Glutamatergic neuron (in vitro differentiated cells): Measurements from ENCODE around the gene PELI1. TPM values are rescaled to one million over a fixed set of nuclear protein-coding genes. Genes with fewer than 3 reads are reported as not detected.
"Not testable (repeated sequence)": the region's sequence is repeated elsewhere in the genome, so short reads cannot be mapped to it uniquely, and the experiment has no call there.

Source experiments
- DNase-seq: peaks from one replicate; pipeline ENCODE4 v3.0.0; 2022
- H3K27ac Mint-ChIP-seq: one replicate; pipeline ENCODE4 v1.8.0; 2020; ENCODE audit warnings: mild to moderate bottlenecking, mixed read lengths, inconsistent platforms; ENCODE audit not compliant: unreplicated experiment
- H3K27me3 Mint-ChIP-seq: one replicate; pipeline ENCODE4 v1.8.0; 2020; ENCODE audit warnings: mild to moderate bottlenecking, moderate library complexity, mixed read lengths, inconsistent platforms; ENCODE audit not compliant: unreplicated experiment
- H3K36me3 Mint-ChIP-seq: one replicate; pipeline ENCODE4 v1.8.0; 2020; ENCODE audit warnings: mild to moderate bottlenecking, mixed read lengths, inconsistent platforms; ENCODE audit not compliant: unreplicated experiment
- H3K4me1 Mint-ChIP-seq: one replicate; pipeline ENCODE4 v1.8.0; 2020; ENCODE audit warnings: mild to moderate bottlenecking, low read depth, mixed read lengths, inconsistent platforms; ENCODE audit not compliant: unreplicated experiment
- H3K4me3 Mint-ChIP-seq: one replicate; pipeline ENCODE4 v1.8.0; 2020; ENCODE audit warnings: mild to moderate bottlenecking, mixed read lengths, inconsistent platforms; ENCODE audit not compliant: unreplicated experiment
- H3K9me3 Mint-ChIP-seq: one replicate; pipeline ENCODE4 v1.8.0; 2020; ENCODE audit warnings: mild to moderate bottlenecking, moderate library complexity, mixed read lengths, inconsistent platforms; ENCODE audit not compliant: unreplicated experiment
- total RNA-seq: library from RNA; stranded (reverse); fragmentation: NEBNext Ultra II Directional; extraction: Animal tissue kit (Norgen Biotek cat#: 25700); gene quantifications from one replicate; pipeline ENCODE4 v1.2.1, GENCODE V29; 2021; ENCODE audit not compliant: unreplicated experiment
- TF ChIP-seq, protein P1 (sequence below): fragments of 200-600 bp; sonication (generic); IDR thresholded peaks from one replicate; pipeline ENCODE4 v1.5.0; 2021; ENCODE audit not compliant: partially characterized antibody, unreplicated experiment

Gene PELI1
- total RNA-seq, 1 donor from 2014 or later: 58.2 TPM

DNA sequence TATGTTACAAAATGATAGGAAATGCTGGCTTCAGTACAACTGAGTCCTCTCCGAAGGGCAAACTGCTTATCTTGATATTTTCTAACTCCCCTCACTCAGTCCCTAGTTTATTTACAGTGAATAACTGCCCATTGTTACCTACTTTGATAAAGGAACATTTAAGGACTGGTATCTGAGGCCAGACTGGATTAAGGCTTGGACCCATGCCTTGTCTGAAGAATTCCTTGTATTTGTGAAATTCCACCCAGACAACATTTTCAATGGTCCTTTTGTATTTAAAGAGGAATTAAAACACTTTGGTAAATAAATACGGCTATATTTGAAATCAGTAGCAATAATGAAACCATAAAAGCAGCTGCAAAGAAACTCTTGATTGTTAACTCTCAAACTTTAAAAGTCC is 58.3 kb downstream of the PELI1 start:
- peaks cover under 1% of the 10 kb centered on the region for H3K36me3 Mint-ChIP-seq
- peaks cover 2% of the 10 kb centered on the region for H3K9me3 Mint-ChIP-seq
- H3K4me3 Mint-ChIP-seq: no peak overlapping the region
- H3K27me3 Mint-ChIP-seq: no peaks in the 10 kb centered on the region
- TF ChIP-seq, protein P1, sequence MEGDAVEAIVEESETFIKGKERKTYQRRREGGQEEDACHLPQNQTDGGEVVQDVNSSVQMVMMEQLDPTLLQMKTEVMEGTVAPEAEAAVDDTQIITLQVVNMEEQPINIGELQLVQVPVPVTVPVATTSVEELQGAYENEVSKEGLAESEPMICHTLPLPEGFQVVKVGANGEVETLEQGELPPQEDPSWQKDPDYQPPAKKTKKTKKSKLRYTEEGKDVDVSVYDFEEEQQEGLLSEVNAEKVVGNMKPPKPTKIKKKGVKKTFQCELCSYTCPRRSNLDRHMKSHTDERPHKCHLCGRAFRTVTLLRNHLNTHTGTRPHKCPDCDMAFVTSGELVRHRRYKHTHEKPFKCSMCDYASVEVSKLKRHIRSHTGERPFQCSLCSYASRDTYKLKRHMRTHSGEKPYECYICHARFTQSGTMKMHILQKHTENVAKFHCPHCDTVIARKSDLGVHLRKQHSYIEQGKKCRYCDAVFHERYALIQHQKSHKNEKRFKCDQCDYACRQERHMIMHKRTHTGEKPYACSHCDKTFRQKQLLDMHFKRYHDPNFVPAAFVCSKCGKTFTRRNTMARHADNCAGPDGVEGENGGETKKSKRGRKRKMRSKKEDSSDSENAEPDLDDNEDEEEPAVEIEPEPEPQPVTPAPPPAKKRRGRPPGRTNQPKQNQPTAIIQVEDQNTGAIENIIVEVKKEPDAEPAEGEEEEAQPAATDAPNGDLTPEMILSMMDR: no peak
- H3K27ac Mint-ChIP-seq: no peak overlapping the region
- H3K4me1 Mint-ChIP-seq: peaks cover 9% of the 10 kb centered on the region
- no peak for DNase-seq

- Mint-ChIP-seq H3K4me1 (peaks cover 2% of the 10 kb centered on the region), H3K36me3 (no peaks in the 10 kb centered on the region), H3K27ac (no peak overlapping the region), H3K9me3 (peaks cover 2% of the 10 kb centered on the region), H3K4me3 (no peak overlapping the region), H3K27me3 (no peaks in the 10 kb centered on the region)
- no peak for DNase-seq
- TF ChIP-seq, protein P1: no peak
These were observed 63.2 kb downstream of the PELI1 start for GRCh38 chr2:64081046-64081445.

DNA sequence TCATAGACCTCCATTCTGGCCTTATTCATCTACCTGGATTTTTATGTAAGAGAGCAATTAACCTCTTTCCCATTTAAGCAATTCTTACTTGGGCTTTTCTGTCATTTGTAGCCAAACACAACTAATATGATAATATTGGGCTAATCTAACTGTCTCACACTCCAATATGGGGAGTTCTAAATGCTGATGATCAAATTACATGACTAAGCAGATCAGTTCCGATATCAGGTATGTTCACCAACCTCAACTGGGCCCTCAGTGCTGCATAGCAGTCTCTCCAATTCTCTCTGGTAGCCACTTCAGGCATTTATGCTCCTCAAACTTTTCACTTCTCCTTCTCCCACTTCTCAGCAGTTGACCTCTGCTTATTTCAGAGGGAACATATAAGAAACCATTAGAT is 64.0 kb downstream of the PELI1 start:
- H3K36me3 Mint-ChIP-seq: no peaks in the 10 kb centered on the region
- no peak overlapping the region for H3K27ac Mint-ChIP-seq
- H3K4me1 Mint-ChIP-seq: peaks cover 2% of the 10 kb centered on the region
- TF ChIP-seq, protein P1: no peak
- peaks cover 2% of the 10 kb centered on the region for H3K9me3 Mint-ChIP-seq
- DNase-seq: no peak
- no peaks in the 10 kb centered on the region for H3K27me3 Mint-ChIP-seq
- no peak overlapping the region for H3K4me3 Mint-ChIP-seq

DNA sequence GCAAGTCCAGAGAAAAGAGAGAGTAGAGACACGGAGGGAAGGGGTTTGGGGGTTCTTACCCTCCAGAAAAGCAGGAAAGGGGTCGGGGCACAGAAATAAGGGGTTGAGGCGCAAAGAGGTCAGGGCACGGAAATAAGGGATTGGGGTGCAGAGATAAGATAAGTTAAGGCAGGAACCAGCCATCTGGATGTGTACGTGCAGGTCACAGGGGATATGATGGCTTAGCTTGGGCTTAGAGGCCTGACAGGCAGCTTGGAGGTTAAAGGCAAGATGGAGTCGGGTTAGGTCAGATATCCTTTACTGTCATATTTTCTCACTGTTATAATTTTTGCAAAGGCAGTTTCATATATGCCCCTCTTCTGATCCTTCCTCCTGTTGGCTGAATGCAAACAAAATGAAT is 64.5 kb downstream of the PELI1 start:
- not testable (repeated sequence) for H3K27me3 Mint-ChIP-seq, H3K4me3 Mint-ChIP-seq, H3K27ac Mint-ChIP-seq, H3K36me3 Mint-ChIP-seq, DNase-seq, H3K4me1 Mint-ChIP-seq, H3K9me3 Mint-ChIP-seq

- not testable (repeated sequence) for DNase-seq, H3K27me3 Mint-ChIP-seq, H3K9me3 Mint-ChIP-seq, H3K27ac Mint-ChIP-seq, H3K4me1 Mint-ChIP-seq, H3K36me3 Mint-ChIP-seq, H3K4me3 Mint-ChIP-seq
These were observed 67.4 kb downstream of the PELI1 start for GRCh38 chr2:64076828-64077227.

DNA sequence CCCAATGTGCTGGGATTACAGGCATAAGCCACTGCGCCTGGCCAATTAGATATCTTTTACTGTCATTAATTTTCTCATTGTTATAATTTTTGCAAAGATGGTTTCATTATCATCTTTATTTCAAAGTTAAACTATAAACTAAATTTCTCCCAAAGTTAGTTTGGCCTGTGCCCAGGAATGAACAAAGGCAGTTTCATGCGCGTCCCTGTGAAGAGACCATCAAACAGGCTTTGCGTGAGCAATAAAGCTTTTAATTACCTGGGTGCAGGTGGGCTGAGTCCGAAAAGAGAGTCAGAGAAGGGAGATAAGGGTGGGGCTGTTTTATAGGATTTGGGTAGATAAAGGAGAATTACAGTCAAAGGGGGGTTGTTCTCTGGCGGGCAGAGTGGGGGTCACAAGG is 69.6 kb downstream of the PELI1 start:
- not testable (repeated sequence) for H3K4me1 Mint-ChIP-seq, H3K36me3 Mint-ChIP-seq, H3K4me3 Mint-ChIP-seq, H3K9me3 Mint-ChIP-seq, H3K27me3 Mint-ChIP-seq, H3K27ac Mint-ChIP-seq, DNase-seq

- TF ChIP-seq, protein P1: no peak
- Mint-ChIP-seq H3K4me3 (no peak overlapping the region), H3K36me3 (no peaks in the 10 kb centered on the region), H3K27me3 (no peaks in the 10 kb centered on the region), H3K4me1 (no peaks in the 10 kb centered on the region), H3K9me3 (peaks cover 2% of the 10 kb centered on the region), H3K27ac (no peak overlapping the region)
- DNase-seq: no peak
These were observed 76.9 kb downstream of the PELI1 start for GRCh38 chr2:64067326-64067725.
